ENCODE results near the gene RIPOR3.

GRCh38 chr20:50627747-50628146 is 63.6 kb downstream of the RIPOR3 start:
- no peak for TF ChIP-seq CTCF (IDR thresholded peaks at IDR 0.05; ENCODE audit: low read depth, low read length)
- TF ChIP-seq EZH2phosphoT487 (IDR thresholded peaks at IDR 0.05; ENCODE audit: low read depth) = no peak

Measured in OCI-LY3 (cell line).